CD4-positive, alpha-beta T cell treated with Interleukin-4 for 1 hour (primary cell): ENCODE data around the gene AOPEP.

Experiments
- DNase-seq, 2 donors: peaks; one replicate each; pipeline ENCODE4 v3.0.0-alpha.2; 2020 to 2022

Gene AOPEP

DNA sequence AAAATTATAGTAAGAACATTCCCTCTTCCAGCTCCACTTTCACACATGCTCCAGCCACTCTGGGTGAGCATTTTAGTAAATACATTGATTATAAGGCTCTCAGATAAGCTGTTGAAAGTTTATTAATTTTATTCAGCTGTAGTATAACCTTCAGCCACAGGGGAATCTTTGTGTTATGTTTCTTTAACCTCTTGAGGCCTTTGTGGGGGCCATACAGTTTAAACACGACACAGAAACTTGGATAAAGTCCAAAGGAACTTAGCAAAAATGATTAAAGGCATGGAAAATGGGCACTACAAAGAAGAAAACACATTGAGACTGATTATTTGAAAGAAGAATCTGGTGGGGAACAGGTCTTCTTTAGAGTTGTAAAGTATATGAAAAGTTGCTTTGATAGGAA is 70.2 kb downstream of the AOPEP start:
- DNase-seq = no peak

DNA sequence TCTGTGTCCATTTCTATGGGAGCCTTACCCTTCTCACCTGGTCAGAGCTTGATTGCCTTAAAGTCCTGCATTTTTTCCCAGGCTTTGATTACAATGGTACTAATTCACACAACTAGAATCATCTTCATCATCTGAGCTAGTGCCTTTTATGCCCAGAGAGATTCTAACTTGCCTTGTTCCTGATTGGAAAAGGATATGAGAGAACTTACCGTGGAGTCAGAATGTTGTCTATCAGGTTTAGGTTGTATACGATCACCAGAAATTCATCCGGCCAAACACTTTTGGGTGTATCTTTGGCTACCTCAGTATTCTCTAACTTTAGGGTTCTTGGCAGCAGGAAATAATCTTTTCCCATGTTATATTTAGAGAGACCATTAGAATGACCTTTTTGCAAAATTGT is 71.7 kb downstream of the AOPEP start:
- no peak for DNase-seq

- no peak for DNase-seq
These were observed 72.2 kb downstream of the AOPEP start for GRCh38 chr9:94798708-94799107.

DNA sequence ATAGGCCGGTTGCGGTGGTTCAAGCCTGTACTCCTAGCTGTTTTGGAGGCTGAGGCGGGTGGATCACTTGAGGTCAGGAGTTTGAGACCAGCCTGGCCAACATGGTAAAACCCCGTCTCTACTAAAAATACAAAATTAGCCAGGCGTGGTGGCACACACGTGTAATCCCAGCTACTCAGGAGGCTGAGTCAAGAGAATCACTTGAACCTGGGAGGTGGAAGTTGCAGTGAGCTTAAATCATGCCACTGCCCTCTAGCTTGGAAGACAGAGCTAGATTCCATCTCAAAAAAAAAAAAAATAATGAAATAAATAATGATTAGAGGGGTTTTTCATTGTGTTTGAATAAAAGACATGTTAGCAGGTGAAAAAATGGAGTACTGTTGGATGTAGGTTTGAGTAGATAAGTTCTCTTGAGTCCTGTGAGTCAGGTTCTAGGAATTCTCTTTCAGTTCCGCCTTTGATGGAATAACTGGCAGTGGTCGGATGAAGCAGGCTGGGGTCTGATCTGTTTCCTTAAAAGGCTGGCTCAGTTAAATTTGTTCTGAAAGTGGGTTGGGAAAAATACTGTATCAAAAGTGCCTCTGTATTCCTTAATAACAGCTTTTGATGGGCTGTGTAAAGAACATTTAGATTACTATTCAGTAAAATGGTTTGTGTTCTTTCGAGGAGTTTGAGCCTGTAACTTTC is 73.2 kb downstream of the AOPEP start:
- DNase-seq = no peak

- no peak for DNase-seq
These were observed 74.1 kb downstream of the AOPEP start for GRCh38 chr9:94800424-94801117.

DNA sequence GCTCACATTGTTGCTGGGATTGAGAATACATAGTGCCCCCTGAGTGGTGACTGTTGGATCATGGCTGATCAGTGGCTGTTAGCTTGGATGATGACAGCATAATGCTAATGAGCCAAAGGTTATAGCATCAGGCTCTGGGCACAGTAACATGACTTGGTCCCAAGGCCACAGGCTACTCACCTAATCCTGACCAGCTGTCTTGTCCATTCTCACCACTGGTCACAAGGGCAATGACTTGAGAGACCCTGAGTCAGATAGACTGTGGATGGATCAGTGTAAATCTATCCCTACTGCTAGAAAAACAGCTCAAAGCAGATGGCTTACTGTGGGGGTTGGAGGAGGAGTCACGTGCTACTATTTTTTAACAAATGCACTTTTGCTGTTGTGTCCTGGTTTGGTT is 74.7 kb downstream of the AOPEP start:
- no peak for DNase-seq

DNA sequence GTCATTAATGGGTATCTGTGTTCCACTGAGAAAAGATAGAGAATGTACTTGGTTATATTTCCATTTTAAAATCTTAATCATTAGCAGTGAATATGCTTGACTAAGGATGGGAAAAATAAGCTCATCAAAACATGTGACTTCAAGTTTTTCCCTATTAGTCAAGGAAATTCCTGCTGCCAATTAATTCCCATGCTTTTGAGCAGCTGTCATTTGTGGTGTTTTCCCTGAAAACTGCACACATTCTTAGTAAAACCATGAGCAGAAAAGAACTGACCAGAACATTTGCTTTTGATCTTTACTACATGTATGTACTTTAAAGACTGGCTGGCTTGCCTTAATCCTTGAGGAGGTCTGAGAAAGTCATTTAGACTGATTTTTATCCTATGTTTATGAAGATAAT is 75.2 kb downstream of the AOPEP start:
- DNase-seq = no peak

GRCh38 chr9:94802251-94802650 is 75.8 kb downstream of the AOPEP start:
- DNase-seq = no peak

GRCh38 chr9:94802793-94803192 is 76.3 kb downstream of the AOPEP start:
- DNase-seq = no peak

- no peak for DNase-seq
These were observed 77.8 kb downstream of the AOPEP start for GRCh38 chr9:94804316-94804715.

DNA sequence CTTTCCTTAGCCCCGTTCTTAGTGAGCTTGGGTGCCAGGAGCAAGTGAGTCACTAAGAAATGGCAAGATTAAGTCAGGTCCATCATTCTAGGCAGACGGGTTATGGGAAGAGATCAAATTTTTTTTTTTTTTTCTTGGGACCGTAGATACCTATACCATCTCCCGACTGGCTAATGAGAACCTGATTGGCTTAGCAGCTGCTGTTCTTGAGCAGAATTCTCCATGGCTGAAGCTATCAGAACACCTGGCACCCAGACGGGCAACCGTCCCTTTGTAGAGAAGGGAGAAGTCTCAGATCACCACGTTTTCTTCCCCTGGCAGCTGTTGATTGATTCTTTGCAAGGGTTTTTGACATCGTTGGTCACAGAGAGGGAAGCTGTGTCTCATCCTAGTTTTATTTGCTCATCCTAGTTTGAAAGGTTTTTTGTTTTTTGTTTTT is 78.6 kb downstream of the AOPEP start:
- DNase-seq = no peak

GRCh38 chr9:94805585-94805984 is 79.1 kb downstream of the AOPEP start:
- DNase-seq = no peak

DNA sequence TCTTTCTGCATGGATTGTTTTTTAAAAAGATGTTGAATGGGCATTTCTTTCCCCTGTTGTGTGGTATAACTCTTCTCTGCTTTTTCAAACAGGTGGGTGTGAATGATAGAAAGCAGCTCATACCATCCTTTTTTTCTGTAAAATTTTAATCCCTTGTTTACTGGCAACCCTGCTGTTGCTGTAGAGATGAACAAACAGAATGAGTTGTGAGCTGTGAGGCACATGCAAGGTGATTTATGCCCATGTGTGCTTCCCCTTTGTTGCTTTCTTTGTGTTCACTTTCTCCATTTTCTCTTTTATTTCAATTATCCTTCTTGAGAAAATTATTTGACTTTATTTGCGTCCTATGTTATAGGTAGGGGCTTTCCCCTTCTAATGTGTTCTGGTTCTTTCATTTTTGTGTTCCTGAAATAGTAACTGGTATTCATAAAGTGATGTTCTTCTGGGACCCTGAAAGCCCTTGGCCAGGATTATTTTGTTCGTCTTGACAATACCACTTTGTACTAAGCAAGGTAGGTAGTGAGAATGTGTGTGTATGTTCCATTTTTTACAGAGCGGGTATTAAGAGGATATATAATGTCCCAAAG is 79.9 kb downstream of the AOPEP start:
- DNase-seq = no peak

DNA sequence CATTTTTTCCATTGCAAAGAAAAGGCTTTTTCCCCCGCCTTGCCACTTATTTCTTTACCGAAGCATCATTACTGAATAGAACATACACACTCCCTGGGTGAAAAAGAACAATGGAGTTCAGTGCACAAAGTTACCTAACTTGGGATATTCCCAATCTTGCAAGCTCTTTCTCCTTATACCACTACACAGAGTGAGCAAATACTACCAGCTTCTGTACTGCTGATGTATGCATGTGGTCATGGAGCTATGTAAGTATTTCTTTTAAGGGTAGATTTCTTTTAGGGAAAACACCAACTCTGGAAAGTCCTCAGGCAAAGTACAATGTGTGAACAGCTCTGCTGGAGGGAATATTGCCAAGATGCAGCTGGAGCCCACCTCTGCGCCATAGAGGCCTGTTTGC is 81.1 kb downstream of the AOPEP start:
- no peak for DNase-seq

GRCh38 chr9:94808926-94809700 is 82.6 kb downstream of the AOPEP start:
- no peak for DNase-seq

GRCh38 chr9:94809778-94810177 is 83.3 kb downstream of the AOPEP start:
- no peak for DNase-seq

GRCh38 chr9:94811074-94811473 is 84.6 kb downstream of the AOPEP start:
- no peak for DNase-seq

DNA sequence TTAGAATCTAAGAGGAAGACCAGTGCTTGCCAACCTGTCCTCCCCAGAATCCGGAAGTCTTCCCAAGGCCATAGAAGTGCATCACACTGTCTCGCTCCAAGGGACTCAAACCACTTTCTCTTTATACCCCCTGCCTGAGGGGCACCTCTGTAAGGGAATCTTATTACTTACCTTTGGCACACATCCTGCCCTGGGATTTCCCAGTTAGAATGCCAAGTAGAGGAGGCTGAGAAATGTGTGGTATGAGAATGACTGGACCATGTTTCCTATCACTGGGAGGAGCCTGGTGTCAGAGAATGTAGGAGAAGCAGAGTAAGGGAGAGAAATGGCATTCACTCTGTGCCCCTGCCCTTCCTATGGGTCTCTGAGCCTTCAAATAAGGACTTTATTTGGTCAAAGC is 85.8 kb downstream of the AOPEP start:
- no peak for DNase-seq

DNA sequence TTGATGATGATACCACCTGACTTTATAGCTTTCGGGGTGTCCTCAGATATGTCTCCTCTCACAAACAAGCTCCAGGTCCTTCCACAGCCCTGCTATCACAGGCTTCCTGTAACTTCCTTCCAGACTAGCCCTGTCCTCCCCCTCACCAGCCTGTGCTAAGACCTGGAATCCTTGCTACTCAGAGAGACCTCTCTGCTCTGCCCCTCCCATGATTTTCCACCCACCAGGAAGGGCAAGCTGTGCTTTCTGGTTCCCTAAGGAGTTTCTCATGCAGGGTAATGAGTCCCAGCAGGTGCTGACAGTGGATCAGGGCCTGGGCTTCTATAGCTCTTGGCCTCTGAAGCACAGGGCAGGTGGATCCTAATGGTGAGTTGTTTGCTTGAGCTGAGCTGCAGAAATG is 86.9 kb downstream of the AOPEP start:
- no peak for DNase-seq

DNA sequence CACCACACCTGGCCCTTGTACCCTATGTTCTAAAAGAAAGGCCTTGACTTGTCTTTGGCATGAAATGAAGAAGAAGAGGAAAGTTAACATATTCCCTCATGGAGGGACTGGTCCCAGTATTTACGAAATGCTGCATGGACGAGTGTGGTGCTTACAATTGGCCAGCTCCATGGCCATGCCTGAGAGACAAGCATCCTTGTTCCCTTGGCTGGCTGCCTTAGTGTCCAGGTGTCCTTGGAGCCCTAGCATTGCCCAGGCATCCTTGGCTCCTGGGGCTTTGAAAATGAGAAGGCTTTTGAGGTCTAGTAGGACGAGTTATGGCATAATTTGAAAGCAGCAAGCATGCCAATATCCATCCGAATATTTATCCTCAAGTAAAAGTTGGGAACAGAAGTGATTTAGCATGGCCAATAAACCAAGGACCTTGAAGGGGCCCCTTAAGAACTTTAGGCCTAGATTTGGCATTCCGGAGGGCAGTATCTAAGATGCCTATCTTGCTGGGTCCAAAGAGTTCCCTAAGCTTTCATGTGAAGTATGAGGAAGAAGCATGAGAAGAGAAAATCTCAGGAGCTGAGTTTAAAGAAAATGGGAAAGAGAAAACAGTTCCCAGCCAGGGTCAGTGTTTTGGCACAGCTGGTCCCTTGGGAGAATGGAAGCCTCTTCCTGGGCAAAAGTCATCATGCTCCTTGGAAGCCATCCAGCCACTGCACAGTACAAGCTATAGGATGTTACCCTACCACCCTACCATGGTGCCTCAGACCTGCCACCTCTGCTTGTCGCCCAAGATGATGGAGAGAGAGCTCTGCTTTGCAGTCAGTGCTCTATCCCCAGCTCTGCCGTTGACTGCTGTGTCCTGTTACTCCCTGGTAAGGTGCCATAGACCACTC is 91.0 kb downstream of the AOPEP start:
- no peak for DNase-seq

DNA sequence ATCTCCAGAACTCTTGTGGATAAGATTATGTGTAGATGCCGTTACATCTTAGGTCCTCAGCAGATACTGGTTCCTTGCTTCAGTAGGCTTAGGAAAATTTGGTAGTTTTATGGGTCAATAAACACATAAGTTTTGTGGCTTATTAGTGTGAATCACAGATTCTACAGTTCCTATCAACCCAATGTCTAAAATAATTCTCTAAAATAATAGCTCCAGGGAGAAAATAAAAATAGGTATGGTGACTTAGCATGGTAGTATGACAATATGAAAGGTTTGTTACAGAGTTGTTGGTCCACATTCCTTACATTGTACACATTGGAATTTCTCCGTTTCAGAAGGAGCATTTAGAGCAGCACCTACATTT is 91.7 kb downstream of the AOPEP start:
- no peak for DNase-seq

DNA sequence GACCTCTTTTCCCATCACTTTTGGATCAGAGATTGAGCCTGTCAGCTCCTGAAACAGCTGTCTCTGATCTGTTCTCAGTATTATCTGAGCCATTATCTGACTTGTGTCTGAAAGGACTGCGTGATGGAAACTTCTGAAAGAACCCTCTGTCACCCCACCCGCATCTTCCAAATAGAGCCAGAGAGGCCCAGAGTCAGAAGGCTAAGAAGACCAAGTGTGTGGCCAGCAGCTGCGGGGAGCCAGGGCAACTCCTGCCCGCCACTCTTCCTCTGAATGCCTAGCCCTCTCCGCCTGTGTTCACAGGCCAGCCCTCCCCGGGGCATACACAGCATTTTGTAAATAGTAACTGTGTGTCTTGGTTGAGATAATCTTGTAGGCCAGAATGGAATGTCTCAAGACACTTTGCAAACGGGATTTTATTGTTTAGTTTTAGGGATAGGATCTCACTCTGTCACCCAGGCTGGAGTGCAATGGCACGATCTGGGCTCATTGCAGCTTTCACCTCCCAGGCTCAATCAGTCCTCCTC is 92.7 kb downstream of the AOPEP start:
- DNase-seq = no peak
